Right ventricle myocardium inferior (tissue), 1 donor: ENCODE data around the gene DIP2C. TPM values are rescaled to one million over a fixed set of nuclear protein-coding genes. Genes with fewer than 3 reads are reported as not detected.
"Not testable (repeated sequence)": the region's sequence is repeated elsewhere in the genome, so short reads cannot be mapped to it uniquely, and the experiment has no call there.

Experiments used
- ATAC-seq: fragments of 200-7000 bp; cut with Tn5 transposase; one replicate; pipeline ENCODE4 v1.9.1; 2020; ENCODE audit warnings: mild to moderate bottlenecking, moderate library complexity
- DNase-seq: peaks from one replicate; pipeline ENCODE4 v3.0.0; 2021; ENCODE audit errors: missing footprints
- intact Hi-C: fragments of 100-400 bp; cut with DNase I; formaldehyde crosslinking; loops from one replicate; pipeline ENCODE4 v1.11.0; 2022
- total RNA-seq: library from RNA; stranded (reverse); fragmentation: NEBNext Ultra II Directional; extraction: Animal tissue kit (Norgen Biotek cat#: 25700); gene quantifications from one replicate; pipeline ENCODE4 v1.2.1, GENCODE V29; 2021
- donor health status: DM: no; HTN: yes; CAD: no; lungs with severe emphysema.

The DIP2C gene
- total RNA-seq, 1 donor from 2014 or later, result 28.3 TPM

DNA sequence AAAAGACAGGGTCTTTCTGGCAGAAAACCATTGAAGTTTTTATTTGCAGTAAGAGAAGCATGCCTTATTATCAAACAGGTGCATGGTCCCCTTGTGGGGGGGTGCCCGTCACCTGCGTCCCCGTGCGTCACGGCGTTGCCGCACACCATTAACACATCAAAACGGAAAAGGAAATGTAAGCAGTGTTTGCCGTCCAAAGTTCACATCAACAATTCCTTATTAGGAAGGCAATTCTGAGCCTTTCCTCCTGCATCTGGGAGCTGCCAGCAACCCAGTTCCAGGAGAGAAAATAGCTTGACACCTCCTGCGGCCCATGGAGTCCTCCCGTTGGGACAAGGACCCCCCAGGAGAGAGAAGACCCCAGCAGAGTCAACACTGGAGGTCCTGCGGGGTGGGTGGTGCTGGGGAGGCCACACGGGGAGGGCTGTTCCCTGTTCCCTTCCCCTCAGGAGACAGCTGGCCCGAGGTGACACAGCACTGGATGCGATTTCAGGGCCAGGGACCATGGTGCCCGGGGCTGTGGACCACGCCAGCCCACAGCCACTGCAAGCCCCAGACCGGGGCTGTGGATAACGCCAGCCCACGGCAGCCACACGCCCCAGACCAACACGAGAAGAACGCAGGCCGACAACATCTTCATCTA, 39.5 kb downstream of the DIP2C start:
- intact Hi-C loops, result no loop called here
- ATAC-seq (no peak), DNase-seq (no peak)

DNA sequence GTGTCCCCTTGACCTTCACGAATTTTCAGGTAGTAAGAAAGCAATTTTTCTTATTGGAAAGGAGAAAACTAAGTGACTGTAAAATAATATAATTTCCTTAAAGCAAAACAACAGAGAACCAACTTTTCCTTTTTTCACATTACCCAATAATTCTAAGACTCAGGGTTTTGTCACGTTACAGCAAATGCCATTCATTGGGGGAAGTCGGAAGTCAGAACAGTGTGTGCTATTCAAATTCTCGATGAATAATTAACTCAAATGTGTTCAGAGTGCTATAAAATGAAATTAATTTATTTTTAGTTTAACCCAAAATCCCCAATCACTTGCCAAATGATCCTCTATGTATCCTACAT, 40.0 kb downstream of the DIP2C start:
- DNase-seq (no peak), ATAC-seq (no peak)
- intact Hi-C loops, result no loop called here

DNA sequence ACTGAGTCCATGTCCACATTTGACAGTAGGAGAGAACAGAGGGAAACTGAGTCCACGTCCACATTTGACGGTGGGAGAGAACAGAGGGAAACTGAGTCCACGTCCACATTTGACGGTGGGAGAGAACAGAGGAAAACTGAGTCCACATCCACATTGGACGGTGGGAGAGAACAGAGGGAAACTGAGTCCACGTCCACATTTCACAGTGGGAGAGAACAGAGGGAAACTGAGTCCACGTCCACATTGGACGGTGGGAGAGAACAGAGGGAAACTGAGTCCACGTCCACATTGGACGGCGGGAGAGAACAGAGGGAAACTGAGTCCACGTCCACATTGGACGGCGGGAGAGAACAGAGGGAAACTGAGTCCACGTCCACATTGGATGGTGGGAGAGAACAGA, 42.4 kb downstream of the DIP2C start:
- intact Hi-C loops, DNase-seq, ATAC-seq: not testable (repeated sequence)

GRCh38 chr10:646118-646524, 43.3 kb downstream of the DIP2C start:
- DNase-seq, result no peak
- no peak for ATAC-seq
- intact Hi-C loops, result no loop called here

GRCh38 chr10:644943-645334, 44.5 kb downstream of the DIP2C start:
- no peak for DNase-seq
- intact Hi-C loops, result no loop called here
- ATAC-seq, result no peak

GRCh38 chr10:644076-644942, 45.2 kb downstream of the DIP2C start:
- ATAC-seq (no peak), DNase-seq (peak; percentile 63)
- intact Hi-C loops, result no loop called here

DNA sequence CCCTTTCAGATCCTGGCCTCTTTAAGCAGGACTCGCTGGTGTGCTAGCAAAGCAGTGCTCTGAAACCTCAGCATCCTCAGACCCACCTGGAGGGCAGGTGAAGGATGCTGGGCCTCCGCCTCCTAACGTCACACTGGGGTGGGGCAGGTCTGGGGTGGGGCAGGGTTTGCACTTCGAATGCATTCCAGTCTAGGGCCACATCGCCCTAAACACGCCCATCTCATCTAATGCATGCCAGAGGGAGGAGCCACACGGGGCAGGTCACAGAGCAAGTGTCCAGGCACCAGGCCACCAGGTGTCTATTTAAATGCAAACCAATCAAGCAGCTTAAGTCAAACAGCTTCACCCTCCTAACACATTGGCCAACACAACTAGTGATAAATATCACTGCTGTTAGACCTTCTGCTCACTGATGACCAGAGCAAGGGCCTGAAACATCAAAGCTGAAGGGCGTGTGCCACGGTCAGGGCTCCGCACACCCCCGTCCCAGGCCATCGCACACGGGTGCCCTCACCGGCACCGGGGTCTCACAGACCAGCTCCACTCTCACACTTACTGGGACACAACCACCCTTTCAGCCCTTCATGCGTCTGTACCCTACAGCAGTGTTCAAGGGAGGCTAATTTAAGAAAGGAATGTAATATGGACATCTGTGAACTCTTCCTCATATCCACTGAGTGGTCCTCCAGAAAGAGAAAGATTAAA, 47.1 kb downstream of the DIP2C start:
- DNase-seq (no peak), ATAC-seq (peak; percentile 17)
- intact Hi-C loops, result no loop called here

DNA sequence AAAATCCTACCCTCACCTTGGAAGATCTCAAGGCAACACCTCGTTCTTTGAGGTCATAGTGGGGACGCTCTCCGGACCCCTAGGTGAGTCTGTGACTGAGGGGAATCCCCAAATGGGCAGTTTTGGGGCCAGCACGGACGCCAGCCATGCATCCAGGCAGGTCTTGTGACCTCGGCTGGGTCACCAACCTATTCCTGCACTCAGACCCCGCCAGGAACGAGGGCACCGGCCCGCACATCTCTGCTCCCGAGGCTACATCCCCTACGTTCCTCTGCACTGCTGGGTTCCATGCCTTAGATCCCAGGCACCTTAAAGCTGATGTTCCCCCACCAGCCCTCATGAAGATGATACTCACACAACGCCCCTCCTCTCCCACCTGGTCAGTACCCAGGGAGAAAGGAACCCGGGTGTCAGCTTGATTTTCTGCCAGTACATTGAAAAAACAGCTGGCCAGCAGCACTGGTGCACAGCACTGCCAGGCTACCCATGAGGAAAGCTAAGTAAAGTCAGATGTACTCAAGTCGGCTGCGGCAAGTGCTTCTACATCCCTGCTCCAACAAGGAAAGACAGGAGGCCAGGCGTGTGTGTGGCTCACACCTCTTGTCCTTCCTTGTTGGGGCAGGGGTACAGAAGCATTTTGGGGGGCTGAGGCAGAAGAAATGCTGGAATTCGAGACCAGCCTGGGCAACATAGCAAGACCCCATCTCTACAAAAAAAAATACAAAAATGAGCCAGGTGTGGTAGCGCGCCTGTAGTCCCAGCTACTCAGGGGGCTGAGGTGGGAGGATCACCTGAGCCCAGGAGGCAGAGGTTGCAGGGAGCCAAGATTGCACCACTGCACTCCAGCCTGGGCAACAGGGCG, 48.1 kb downstream of the DIP2C start:
- DNase-seq, result peak; percentile 37
- intact Hi-C loops, result no loop called here

DNA sequence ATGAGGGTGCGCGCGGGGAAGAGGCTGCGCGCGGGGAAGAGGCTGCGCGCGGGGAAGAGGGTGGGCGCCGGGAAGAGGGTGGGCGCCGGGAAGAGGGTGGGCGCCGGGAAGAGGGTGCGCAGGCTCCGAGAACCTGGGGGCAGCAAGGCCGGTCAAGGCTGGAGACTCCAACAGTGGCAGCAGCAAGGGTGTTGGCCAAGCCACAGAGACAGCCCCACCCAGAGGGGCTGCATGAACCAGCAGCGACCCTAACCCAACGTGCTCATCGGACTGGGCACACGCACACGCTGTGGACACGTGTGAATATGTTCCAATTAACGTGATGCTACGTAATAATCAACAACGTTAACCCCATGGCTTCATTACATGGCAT, 48.8 kb downstream of the DIP2C start:
- intact Hi-C loops, result no loop called here
- DNase-seq (peak; percentile 55), ATAC-seq (no peak)

More for the DNA sequence above, 48.1 kb downstream of the DIP2C start:
- ATAC-seq, result no peak

DNA sequence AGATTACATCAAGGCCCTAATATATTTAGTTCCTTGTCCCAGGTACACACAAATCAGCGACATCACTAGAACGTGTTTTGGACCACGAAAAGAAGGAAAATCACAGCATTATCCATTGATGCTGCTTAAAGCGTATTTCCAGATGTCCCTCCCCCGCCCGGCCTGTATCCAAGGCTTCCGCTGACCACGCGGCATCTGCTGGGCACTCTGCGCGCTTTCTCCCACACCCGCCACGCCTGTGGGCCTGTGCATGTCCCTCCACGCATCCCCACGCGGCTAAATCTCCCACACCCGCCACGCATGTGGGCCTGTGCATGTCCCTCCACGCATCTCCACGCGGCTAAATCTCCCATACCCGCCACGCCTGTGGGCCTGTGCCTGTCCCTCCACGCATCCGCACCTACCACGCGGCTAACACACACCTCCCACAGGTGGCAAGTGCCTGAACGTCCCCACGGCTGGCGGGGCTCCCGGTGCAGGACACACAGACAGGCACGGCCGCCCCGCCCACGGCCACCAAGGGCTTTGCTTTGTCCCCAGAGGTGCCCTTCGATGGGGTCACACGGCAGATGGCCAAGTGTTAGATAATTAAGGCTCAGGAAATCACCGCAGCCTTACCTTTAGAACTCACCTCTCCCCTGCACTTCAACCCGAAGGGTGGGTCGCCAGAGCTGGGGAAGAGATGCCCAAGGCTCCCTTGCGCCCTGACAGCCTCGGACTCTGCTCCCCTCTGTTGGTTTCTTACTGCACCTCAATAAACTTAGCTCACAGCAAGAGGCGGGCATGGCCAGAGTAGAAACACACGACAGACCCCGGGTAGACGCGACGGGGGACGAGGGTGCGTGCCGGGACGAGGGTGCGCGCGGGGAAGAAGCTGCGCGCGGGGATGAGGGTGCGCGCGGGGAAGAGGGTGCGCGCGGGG, 49.5 kb downstream of the DIP2C start:
- ATAC-seq (no peak), DNase-seq (peak; percentile 37)
- intact Hi-C loops, result no loop called here

DNA sequence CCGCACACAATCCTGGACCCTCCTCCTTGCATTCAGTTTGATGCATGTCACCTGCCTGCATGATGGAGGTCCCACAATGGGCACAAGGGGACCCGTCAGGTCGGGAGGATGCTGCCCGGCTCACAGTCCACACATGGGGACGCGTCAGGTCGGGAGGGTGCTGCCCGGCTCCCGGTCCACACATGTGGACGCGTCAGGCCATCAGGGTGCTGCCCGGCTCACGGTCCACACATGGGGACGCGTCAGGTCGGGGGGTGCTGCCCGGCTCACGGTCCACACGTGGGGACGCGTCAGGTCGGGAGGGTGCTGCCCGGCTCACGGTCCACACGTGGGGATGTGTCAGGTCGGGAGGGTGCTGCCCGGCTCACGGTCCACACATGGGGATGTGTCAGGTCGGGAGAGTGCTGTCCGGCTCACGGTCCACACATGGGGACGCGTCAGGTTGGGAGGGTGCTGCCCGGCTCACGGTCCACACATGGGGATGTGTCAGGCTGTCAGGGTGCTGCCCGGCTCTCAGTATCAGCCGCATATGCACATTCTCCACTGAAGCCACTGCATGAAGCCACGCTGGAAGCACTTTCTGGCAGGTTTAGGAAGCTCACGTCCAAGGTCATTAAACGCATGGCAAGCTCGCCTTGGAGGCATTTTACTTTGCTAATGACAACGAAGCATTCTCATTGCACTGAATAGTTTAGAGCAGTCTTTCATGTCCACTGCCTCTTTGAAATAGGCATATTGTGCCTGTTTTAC, 50.3 kb downstream of the DIP2C start:
- ATAC-seq, result no peak
- peak; percentile 34 for DNase-seq
- intact Hi-C loops, result no loop called here

DNA sequence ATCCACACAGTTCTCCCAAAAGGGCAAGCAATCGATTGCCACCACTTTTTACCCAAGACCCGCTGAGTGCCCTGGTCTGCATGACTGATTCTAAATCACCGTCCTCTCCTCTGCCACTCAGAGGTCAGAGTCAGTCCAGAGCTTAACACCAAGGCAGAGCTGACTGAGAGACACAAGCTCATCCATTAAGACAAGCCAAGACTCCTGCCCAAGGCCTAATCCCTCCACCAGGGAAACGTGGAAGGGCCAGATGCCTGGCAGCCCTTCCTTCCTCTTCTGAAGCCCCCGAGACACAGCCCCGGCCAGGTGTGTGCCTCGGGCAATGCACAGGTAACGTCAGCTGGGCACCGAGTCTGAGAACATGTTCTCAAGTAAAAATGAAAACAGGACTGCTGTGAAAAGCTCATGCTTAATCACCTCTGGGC, 51.7 kb downstream of the DIP2C start:
- intact Hi-C loops, result no loop called here
- ATAC-seq (no peak), DNase-seq (no peak)

DNA sequence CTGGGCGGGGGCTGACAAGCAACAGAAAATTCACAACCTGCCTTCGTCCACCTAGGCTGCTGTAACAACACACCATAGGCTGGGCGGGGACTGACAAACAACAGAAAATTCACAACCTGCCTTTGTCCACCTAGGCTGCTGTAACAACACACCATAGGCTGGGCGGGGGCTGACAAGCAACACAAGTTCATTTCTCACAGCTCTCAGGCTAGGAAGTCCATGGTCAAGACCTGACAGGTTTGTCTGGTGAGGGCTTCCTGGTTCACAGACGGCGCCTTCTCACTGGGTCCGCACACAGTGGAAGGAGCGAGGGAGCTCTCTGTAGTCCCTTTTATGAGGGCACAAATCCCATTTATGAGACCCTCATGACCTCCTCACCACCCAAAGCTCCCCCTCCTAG, 52.2 kb downstream of the DIP2C start:
- peak; percentile 58 for DNase-seq
- ATAC-seq, result no peak
- intact Hi-C loops, result no loop called here

- intact Hi-C loops, result no loop called here
Measured at GRCh38 chr10:636769-637168, 52.7 kb downstream of the DIP2C start.

DNA sequence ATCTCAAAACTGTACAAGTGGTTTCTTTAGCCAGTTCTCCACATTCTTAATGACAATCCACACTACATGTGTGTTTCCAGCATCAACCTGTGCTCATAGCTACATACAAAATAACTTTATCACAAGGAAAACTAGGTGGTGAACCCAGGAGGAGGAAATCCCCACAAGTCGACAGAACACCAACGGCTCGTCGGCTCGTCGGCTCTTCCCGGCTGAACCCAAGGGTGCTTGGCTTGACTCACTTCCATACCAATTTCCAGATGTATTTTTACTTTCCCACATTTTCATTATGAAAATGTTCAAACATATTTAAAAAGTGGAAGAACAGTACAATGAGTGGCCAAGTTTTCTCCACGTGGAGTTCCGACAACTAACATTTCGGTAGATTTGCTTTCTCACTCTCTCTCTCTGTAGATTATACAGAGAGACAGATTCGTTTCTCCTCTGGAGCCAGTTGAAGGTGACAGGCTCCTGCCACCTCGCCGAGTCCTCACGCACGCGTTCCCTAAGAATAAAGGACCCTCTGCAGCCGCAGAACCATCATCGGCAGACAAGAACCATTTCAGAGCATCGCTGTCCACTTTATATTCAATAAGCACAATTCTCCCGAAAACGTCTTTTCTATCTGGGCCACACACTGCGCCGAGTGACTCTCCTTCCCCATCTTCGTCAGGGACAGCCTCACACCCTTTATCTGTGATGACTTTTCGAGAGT, 53.3 kb downstream of the DIP2C start:
- DNase-seq (peak; percentile 37), ATAC-seq (no peak)
- intact Hi-C loops, result no loop called here

More at GRCh38 chr10:636769-637168, 52.7 kb downstream of the DIP2C start:
- DNase-seq (peak; percentile 43), ATAC-seq (no peak)

- intact Hi-C loops, result loop anchor here (2.0 kb wide), 1 partner anchor 54 kb away; the partner anchor contains the start of gene DIP2C
- ATAC-seq, result no peak
- peak; percentile 49 for DNase-seq
Measured at GRCh38 chr10:635088-635861, 54.2 kb downstream of the DIP2C start.
